ENCODE results near the gene TBX3.
A peak's percentile ranks its signal among the peaks of the same experiment; 100 is the strongest.

The TBX3 gene

GRCh38 chr12:114666746-114667668 lies 17.0 kb downstream of the TBX3 start:
- DNase-seq = no peak

- DNase-seq = no peak
Measured at GRCh38 chr12:114665411-114666260, 18.3 kb downstream of the TBX3 start.

GRCh38 chr12:114664651-114665320 lies 19.2 kb downstream of the TBX3 start:
- DNase-seq = no peak

- peak; percentile 57 for DNase-seq
Measured at GRCh38 chr12:114662512-114663177, 21.3 kb downstream of the TBX3 start.

- DNase-seq = no peak
Measured at GRCh38 chr12:114661245-114661644, 22.7 kb downstream of the TBX3 start.

- DNase-seq = no peak
Measured at GRCh38 chr12:114659084-114659483, 24.9 kb downstream of the TBX3 start.

GRCh38 chr12:114658002-114658441 lies 26.0 kb downstream of the TBX3 start:
- DNase-seq = no peak

- no peak for DNase-seq
Measured at GRCh38 chr12:114657597-114657920, 26.4 kb downstream of the TBX3 start.

- DNase-seq = no peak
Measured at GRCh38 chr12:114656906-114657596, 26.9 kb downstream of the TBX3 start.

- no peak for DNase-seq
Measured at GRCh38 chr12:114655934-114656749, 27.8 kb downstream of the TBX3 start.

- DNase-seq = no peak
Measured at GRCh38 chr12:114649585-114649984, 34.4 kb downstream of the TBX3 start.

- no peak for DNase-seq
Measured at GRCh38 chr12:114648711-114649110, 35.3 kb downstream of the TBX3 start.

- no peak for DNase-seq
Measured at GRCh38 chr12:114638790-114639435, 45.1 kb downstream of the TBX3 start.

- DNase-seq = no peak
Measured at GRCh38 chr12:114636723-114637480, 47.1 kb downstream of the TBX3 start.

- DNase-seq = no peak
Measured at GRCh38 chr12:114631242-114631641, 52.7 kb downstream of the TBX3 start.

- no peak for DNase-seq
Measured at GRCh38 chr12:114628199-114628598, 55.8 kb downstream of the TBX3 start.

GRCh38 chr12:114627393-114627792 lies 56.6 kb downstream of the TBX3 start:
- DNase-seq = no peak

- DNase-seq = peak; percentile 26
Measured at GRCh38 chr12:114625294-114625851, 58.6 kb downstream of the TBX3 start.

- no peak for DNase-seq
Measured at GRCh38 chr12:114623737-114624136, 60.2 kb downstream of the TBX3 start.

All from activated CD8-positive, alpha-beta memory T cell treated with anti-CD3 and anti-CD28 coated beads, Interleukin-2, amount 50 U/mL, for 4 hours (primary cell).